Measurements from ENCODE around the gene EFHC1.

EFHC1 gene

DNA sequence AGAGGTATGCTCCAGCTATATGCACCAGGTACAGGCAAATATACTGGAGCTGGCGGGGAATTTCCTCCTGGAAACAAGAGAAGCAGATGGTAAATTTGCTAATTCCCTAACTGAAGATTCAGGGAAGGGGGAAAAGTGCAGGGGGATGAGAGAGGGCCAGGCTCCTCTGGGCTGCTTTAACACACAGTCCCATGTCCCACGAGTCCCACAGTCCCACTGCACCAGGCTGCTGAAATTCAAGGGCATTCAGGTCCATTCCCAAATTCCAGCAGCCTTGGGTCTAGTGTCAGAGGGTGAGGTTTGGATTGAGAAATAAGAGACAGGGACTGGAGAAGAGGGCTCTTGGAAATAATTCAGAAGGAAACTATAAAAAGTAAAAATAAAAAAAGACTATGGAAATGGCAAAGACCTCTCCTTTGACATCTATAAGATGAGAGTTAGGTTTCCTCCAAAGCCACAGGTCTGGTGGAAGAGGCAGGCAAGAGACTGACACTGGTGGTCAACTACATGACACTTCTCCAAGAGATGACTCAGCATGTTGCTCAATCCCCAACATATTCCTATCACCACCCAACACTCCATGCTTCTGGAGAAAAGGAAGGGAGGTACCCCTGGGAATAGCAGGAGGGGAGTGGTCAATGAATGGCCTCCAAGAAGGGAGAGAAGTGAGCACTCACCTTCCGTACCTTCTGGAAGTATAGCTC lies 87.6 kb downstream of the EFHC1 start:
- Histone ChIP-seq H3K4me1 (ENCODE audit: insufficient read depth, low read length) (peaks cover 38% of the 10 kb centered on the region), H3K36me3 (ENCODE audit: insufficient read depth, low read length) (peaks cover 14% of the 10 kb centered on the region), H3K9ac (ENCODE audit: low read depth, low read length) (no peak overlapping the region), H3K9me3 (ENCODE audit: control insufficient read depth, insufficient read depth, low read length) (no peaks in the 10 kb centered on the region)

DNA sequence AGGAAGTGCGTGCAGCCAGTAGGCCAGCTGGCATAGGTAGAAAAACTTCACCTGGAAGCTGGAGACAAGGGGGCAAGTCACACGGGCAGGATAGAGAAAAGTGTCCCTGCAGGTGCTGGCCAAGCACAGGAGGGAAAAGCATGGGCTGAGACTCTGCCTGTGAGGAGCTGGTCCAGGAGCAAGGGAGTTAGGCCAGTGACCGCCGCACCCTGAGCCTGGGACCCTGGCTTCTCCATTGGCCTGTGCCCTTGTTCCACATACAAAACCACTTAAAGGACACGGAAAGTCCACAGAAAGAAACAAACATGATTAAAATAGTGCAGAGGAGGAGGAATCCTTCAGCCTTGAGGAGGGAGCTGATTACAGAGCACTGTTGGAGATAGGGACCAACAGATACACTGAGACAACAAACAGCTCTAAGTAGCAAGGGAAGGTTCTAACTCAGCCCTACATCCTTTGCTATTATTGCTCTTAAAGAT lies 88.2 kb downstream of the EFHC1 start:
- peaks cover 44% of the 10 kb centered on the region for H3K4me1 ChIP-seq (ENCODE audit: insufficient read depth, low read length)
- H3K36me3 ChIP-seq (ENCODE audit: insufficient read depth, low read length), result peaks cover 20% of the 10 kb centered on the region
- H3K9me3 ChIP-seq (ENCODE audit: control insufficient read depth, insufficient read depth, low read length), result no peaks in the 10 kb centered on the region
- H3K9ac ChIP-seq (ENCODE audit: low read depth, low read length), result no peak overlapping the region

DNA sequence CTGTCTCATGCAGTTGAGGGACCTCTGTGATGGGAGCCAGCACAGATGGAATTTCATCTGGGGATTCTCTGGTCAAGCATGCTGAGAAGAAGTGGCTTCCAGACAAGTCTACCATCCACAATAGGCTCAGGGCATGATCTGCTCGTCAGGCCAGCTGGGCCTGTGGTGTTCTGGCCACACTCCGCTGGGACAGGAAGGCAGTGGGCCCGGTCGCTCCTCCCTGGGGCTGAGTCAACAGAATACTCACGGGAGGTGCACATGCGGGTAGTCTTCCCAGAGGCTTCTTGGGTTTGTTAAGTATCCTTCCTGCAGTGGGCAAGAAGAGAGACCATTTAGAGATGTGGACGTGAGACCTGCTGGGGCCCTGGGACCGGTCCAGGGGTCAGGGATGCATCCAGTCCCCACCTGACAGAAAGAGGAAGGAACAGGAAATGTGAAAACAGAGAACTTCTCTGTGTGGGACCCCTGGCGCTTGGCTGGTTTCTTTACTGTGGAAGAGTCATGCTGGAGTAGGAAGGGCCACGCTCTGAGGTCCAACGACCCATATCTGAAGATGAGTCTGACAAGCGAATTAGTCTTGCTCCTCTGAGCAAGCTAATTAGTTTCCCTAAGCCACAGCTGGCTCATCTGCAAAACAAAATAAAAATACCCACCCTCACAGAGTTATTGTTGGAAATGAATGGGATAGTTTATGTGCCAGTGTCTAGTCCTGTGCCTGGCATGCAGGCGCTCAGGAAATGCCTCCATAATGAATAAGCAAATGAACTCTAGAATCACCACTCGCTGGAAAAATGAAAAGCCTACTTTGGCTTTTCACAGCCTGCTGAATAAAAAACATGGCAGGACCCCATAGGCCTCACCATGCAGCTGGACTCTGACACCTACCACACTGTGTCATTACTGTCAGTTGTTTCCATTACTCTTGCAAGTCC lies 89.4 kb downstream of the EFHC1 start:
- Histone ChIP-seq H3K9ac (ENCODE audit: low read depth, low read length) (no peak overlapping the region), H3K36me3 (ENCODE audit: insufficient read depth, low read length) (peaks cover 20% of the 10 kb centered on the region), H3K4me1 (ENCODE audit: insufficient read depth, low read length) (peaks cover 38% of the 10 kb centered on the region), H3K9me3 (ENCODE audit: control insufficient read depth, insufficient read depth, low read length) (no peaks in the 10 kb centered on the region)

DNA sequence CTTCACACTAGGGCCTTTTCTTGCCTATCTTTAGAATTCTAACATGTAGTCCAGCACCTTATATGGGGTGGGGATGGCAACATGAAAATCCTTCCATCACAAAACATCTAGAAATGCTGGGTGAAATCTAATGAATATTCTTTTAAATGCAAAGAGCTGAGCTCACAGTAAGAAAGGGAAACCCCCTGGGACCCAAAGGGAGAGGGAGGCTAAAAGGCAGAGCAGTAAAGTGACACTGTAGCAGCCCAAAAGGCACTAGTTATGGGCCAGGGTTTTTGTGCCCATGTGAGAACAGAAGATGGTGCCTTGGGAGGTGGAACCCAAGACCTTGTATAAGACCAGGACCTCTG lies 90.0 kb downstream of the EFHC1 start:
- no peak overlapping the region for H3K9ac ChIP-seq (ENCODE audit: low read depth, low read length)
- peaks cover 20% of the 10 kb centered on the region for H3K36me3 ChIP-seq (ENCODE audit: insufficient read depth, low read length)
- H3K4me1 ChIP-seq (ENCODE audit: insufficient read depth, low read length), result peaks cover 39% of the 10 kb centered on the region
- no peaks in the 10 kb centered on the region for H3K9me3 ChIP-seq (ENCODE audit: control insufficient read depth, insufficient read depth, low read length)

DNA sequence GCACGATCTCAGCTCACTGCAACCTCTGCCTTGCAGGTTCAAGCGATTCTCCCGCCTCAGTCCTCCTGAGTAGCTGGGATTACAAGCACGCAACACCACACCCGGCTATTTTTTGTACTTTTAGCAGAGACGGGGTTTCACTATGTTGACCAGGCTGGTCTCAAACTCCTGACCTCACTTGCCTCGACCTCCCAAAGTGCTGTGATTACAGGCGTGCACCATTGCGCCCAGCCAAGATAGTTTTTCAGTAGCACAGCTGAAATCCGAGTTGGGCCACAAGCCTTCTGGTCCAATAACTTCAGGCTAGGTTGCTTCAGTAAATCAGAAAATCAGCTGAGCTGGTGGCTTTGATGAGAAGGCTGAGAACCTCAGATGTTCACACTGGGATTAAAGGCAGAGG lies 91.0 kb downstream of the EFHC1 start:
- no peaks in the 10 kb centered on the region for H3K9me3 ChIP-seq (ENCODE audit: control insufficient read depth, insufficient read depth, low read length)
- H3K36me3 ChIP-seq (ENCODE audit: insufficient read depth, low read length), result peaks cover 24% of the 10 kb centered on the region
- H3K9ac ChIP-seq (ENCODE audit: low read depth, low read length), result no peak overlapping the region
- peaks cover 42% of the 10 kb centered on the region for H3K4me1 ChIP-seq (ENCODE audit: insufficient read depth, low read length)

DNA sequence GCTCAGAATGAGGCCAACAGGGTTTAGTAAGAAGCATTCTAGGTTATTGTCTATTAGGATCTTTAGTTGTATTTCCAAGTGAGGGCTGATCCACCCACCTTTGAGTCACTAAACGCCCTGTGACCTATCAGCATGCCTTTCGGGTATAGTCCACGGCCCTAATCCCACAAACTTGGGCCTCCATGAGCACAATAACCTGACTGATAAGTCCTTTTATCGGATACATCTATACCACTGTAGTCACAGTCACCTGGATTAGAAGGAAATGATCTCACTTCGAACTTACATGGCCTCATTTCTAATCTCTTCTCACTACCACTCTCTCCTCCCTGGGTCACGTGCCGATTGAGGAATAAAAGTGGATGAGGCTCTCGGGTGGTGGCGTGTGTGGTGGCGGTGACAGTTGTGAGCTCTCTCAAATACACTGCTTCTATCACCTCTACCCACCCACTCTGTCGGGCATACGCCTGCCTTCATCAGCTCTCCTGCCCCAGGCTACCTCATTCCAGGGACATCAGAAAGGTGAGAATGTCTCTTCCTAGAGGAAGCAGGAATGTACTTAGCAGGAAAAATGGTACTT lies 91.5 kb downstream of the EFHC1 start:
- no peaks in the 10 kb centered on the region for H3K9me3 ChIP-seq (ENCODE audit: control insufficient read depth, insufficient read depth, low read length)
- peaks cover 42% of the 10 kb centered on the region for H3K4me1 ChIP-seq (ENCODE audit: insufficient read depth, low read length)
- peaks cover 27% of the 10 kb centered on the region for H3K36me3 ChIP-seq (ENCODE audit: insufficient read depth, low read length)

DNA sequence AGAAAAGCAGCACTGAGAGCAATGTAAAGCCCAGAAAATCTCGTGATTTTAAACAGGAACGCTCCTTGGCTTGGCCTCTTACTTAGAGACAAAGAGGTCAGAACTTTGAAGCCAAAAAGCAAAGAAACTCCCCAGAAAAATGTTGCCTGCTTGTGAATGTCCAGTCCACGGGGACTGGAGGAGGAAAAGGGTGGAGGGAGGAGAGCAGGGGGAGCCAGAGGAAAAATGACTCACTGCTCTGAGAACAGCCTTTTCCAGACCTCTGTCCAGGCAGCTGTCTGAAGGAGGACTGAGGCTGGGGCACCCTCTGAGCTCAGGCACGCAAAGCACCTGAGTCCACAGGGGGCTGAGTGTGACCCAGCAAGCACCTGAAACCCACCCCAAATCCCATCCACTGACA lies 92.1 kb downstream of the EFHC1 start:
- H3K4me1 ChIP-seq (ENCODE audit: insufficient read depth, low read length), result peaks cover 45% of the 10 kb centered on the region
- peaks cover 26% of the 10 kb centered on the region for H3K36me3 ChIP-seq (ENCODE audit: insufficient read depth, low read length)
- no peak overlapping the region for H3K9ac ChIP-seq (ENCODE audit: low read depth, low read length)
- no peaks in the 10 kb centered on the region for H3K9me3 ChIP-seq (ENCODE audit: control insufficient read depth, insufficient read depth, low read length)

More for the DNA sequence above, 91.5 kb downstream of the EFHC1 start:
- H3K9ac ChIP-seq (ENCODE audit: low read depth, low read length), result no peak overlapping the region

DNA sequence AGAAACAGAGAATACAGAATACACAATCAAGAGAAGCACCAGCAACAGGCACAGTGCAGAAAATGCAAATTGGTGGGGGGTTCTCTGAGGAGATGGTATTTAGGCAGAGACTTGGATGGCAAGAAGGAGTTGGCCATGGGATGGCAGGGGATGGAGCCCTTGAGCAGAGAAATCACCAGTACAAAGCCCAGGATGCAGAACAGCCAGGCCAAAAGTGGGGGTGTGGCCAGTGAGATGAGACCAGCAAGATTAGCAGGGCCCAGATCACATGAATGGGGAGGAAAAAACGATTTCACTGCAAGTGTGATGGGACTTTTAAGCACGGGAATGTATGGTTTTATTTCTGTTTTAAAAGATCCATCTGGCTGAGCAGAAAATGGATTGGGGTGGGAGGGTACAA lies 93.3 kb downstream of the EFHC1 start:
- no peaks in the 10 kb centered on the region for H3K9me3 ChIP-seq (ENCODE audit: control insufficient read depth, insufficient read depth, low read length)
- peaks cover 16% of the 10 kb centered on the region for H3K36me3 ChIP-seq (ENCODE audit: insufficient read depth, low read length)
- H3K9ac ChIP-seq (ENCODE audit: low read depth, low read length), result no peak overlapping the region
- H3K4me1 ChIP-seq (ENCODE audit: insufficient read depth, low read length), result peaks cover 56% of the 10 kb centered on the region

DNA sequence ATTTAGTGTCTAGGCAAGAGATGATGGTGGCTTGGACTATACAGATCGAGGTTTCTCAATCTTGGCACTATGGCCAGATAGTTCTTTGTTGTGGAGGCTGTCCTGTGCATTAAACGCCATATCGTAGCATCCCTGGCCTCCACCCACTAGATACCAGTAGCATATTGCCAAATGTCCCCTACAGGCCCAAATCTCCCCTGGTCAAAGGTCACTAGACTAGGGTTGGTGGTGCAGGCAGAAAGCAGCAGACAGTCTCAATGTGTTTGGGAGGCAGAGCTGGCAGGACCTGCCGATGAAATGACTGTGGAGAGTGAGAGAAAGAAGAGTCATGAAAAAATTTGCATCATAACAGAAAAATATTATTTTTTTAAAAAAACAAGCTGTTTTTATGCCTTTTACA lies 93.8 kb downstream of the EFHC1 start:
- peaks cover 60% of the 10 kb centered on the region for H3K4me1 ChIP-seq (ENCODE audit: insufficient read depth, low read length)
- no peaks in the 10 kb centered on the region for H3K9me3 ChIP-seq (ENCODE audit: control insufficient read depth, insufficient read depth, low read length)
- no peak overlapping the region for H3K9ac ChIP-seq (ENCODE audit: low read depth, low read length)
- H3K36me3 ChIP-seq (ENCODE audit: insufficient read depth, low read length), result peaks cover 16% of the 10 kb centered on the region

DNA sequence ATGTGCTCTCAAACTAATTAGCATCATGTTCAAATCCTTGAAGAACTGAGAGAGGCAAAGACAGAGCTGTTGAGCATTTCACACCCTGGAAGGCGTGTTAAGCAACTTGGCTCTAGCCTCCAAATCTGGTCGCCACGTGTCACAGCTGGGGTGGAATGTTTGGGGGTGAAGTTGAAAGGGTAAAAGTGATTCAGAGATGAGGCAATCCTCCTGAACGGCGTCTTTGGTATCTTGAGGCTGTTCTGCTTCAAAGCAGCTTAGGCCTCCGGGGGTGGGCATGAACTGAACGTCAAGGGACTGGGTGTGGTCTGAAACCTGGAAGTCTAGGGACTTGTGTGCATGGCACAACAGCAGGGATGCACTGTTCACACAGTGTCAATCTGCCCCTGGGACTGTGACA lies 94.4 kb downstream of the EFHC1 start:
- Histone ChIP-seq H3K9me3 (ENCODE audit: control insufficient read depth, insufficient read depth, low read length) (no peaks in the 10 kb centered on the region), H3K36me3 (ENCODE audit: insufficient read depth, low read length) (peaks cover 17% of the 10 kb centered on the region), H3K9ac (ENCODE audit: low read depth, low read length) (no peak overlapping the region), H3K4me1 (ENCODE audit: insufficient read depth, low read length) (peaks cover 58% of the 10 kb centered on the region)

DNA sequence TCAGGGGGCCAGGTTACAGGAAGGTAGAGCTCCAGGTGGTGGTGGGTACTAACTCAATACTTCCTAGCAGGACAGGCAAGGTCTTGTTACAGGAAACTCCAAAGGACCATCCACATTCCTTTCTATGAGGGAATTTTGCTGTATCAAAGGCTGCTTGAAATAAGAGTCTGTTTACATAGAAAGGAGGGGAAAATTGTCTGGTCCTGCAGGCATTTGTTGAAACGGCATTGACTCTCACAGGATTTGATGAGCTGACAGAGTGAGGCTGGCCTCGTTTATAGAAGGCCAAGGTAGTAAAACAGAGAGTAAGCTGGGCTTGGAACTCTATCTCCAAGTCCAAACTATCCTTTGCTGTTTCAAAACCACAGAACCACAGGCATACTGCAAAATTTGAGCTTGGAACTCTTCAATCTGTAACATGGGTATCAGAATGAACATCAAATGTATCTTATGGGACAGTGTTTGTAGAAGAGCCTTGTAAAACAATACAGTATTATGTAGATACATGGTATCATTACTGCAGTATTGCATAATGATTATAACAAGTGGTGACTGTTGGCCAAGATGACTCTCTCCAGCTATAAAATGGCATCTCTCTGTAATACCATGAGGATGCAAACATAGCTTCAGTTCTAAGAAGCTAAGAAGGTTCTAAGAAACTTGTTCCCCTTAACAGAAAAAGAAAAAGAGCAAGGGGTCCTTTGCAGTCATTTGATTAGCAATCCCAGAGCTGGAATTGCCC lies 95.2 kb downstream of the EFHC1 start:
- H3K4me1 ChIP-seq (ENCODE audit: insufficient read depth, low read length), result peaks cover 50% of the 10 kb centered on the region
- no peaks in the 10 kb centered on the region for H3K9me3 ChIP-seq (ENCODE audit: control insufficient read depth, insufficient read depth, low read length)
- H3K9ac ChIP-seq (ENCODE audit: low read depth, low read length), result no peak overlapping the region
- peaks cover 18% of the 10 kb centered on the region for H3K36me3 ChIP-seq (ENCODE audit: insufficient read depth, low read length)

DNA sequence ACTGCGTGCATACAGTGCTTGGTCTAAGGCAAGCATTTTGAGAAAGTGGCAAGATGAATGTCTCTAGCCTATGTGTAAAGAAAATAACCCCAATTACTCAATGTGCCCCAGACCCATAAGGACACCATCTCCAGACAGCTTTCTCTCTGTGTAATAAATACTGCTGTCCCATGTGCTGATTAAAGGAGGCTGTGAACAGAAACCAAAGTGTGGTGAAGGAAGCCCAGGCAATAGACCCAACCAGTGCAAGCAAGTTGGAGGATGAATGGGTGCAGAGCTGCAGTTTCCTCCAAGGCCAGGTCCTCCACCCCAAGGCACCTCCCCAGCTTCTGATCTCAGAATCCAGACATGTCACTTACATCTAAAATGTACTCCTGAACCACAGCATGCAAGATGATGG lies 96.1 kb downstream of the EFHC1 start:
- Histone ChIP-seq H3K9me3 (ENCODE audit: control insufficient read depth, insufficient read depth, low read length) (no peaks in the 10 kb centered on the region), H3K9ac (ENCODE audit: low read depth, low read length) (no peak overlapping the region), H3K4me1 (ENCODE audit: insufficient read depth, low read length) (peaks cover 48% of the 10 kb centered on the region), H3K36me3 (ENCODE audit: insufficient read depth, low read length) (peaks cover 15% of the 10 kb centered on the region)

DNA sequence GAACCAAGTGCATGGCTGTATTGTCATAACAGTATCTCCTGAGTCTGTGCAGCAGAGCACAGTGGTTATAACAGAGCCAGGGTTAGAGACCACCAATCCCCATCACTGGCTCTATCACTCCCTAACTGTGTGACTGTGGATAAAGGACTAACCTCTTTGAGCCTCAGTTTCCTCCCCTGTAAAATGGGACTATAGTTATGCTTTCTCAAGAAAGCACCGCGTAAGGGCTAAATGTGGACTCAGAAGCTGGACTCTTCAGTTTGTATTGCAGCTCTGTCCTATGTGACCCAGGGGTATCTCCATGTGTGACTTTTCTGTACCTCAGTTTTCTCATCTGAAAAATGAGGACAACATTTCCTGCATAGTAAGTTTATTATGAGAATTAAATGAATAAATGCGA lies 96.8 kb downstream of the EFHC1 start:
- peaks cover 44% of the 10 kb centered on the region for H3K4me1 ChIP-seq (ENCODE audit: insufficient read depth, low read length)
- H3K36me3 ChIP-seq (ENCODE audit: insufficient read depth, low read length), result peaks cover 15% of the 10 kb centered on the region

More for the DNA sequence above, 96.8 kb downstream of the EFHC1 start:
- Histone ChIP-seq H3K9ac (ENCODE audit: low read depth, low read length) (no peak overlapping the region), H3K9me3 (ENCODE audit: control insufficient read depth, insufficient read depth, low read length) (no peaks in the 10 kb centered on the region)

All from ES-I3 (cell line).